IMR-90 (cell line): ENCODE results near the gene EDIL3. TPM values are rescaled to one million over a fixed set of nuclear protein-coding genes. Genes with fewer than 3 reads are reported as not detected.

Experiments used
- ATAC-seq: fragments of 200-7000 bp; cut with Tn5 transposase; 2 replicates; pipeline ENCODE4 v1.9.1; 2020; ENCODE audit warnings: low read depth, mild to moderate bottlenecking, moderate library complexity
- BruUV-seq: library from RNA; stranded (reverse); fragments of 400-500 nt; replicated peaks from 2 replicates; lab custom pipeline; 2021; lab: Mats Ljungman, UMichigan
- CTCF ChIA-PET: fragments of 300-600 bp; formaldehyde crosslinking; extraction: SDS; loops from one replicate; lab custom pipeline; 2021; ENCODE audit warnings: antibody characterized with exemption; lab: Yijun Ruan, JAX
- POLR2A ChIA-PET: fragments of 300-600 bp; sonication (Branson Sonifier 250); formaldehyde crosslinking; loops from one replicate; lab custom pipeline; 2022; ENCODE audit warnings: antibody characterized with exemption; ENCODE audit not compliant: unreplicated experiment; lab: Charles Lee
- DNase-seq: peaks from one replicate; pipeline ENCODE4 v3.0.0; 2013
- H2AFZ ChIP-seq: replicated peaks from 2 replicates; pipeline ENCODE3; 2013; ENCODE audit warnings: low read length, mild to moderate bottlenecking; ENCODE audit not compliant: poor library complexity
- H2AK5ac ChIP-seq: 2 replicates; pipeline ENCODE4 v1.6.1; 2013; ENCODE audit warnings: low read depth, low read length, inconsistent platforms
- H2AK9ac ChIP-seq: replicated peaks from 2 replicates; pipeline ENCODE3; 2013; ENCODE audit warnings: mild to moderate bottlenecking, low read depth, low read length, moderate library complexity; ENCODE audit not compliant: poor library complexity
- H2BK120ac ChIP-seq: 2 replicates; pipeline ENCODE4 v1.6.1; 2013; ENCODE audit warnings: low read depth, low read length, inconsistent platforms
- H2BK15ac ChIP-seq: 3 replicates; pipeline ENCODE4 v1.6.1; 2013; ENCODE audit warnings: low read depth, low read length, inconsistent platforms
- H2BK20ac ChIP-seq: 2 replicates; pipeline ENCODE4 v1.6.1; 2013; ENCODE audit warnings: low read depth, mild to moderate bottlenecking, inconsistent platforms, low read length, moderate library complexity
- H2BK5ac ChIP-seq: 2 replicates; pipeline ENCODE4 v1.6.1; 2013; ENCODE audit warnings: mild to moderate bottlenecking, low read depth, low read length, inconsistent platforms; ENCODE audit not compliant: poor library complexity, severe bottlenecking
- H3K14ac ChIP-seq: replicated peaks from 2 replicates; pipeline ENCODE4 v1.6.1; 2013; ENCODE audit warnings: low read depth, low read length, inconsistent platforms
- H3K18ac ChIP-seq: 2 replicates; pipeline ENCODE4 v1.6.1; 2013; ENCODE audit warnings: low read depth, low read length, control low read depth
- H3K23ac ChIP-seq: 2 replicates; pipeline ENCODE4 v1.6.1; 2013; ENCODE audit warnings: low read depth, low read length, inconsistent platforms
- H3K27ac ChIP-seq: 2 replicates; pipeline ENCODE4 v1.5.1; 2013; ENCODE audit warnings: mild to moderate bottlenecking, control low read depth, low read length; ENCODE audit not compliant: insufficient read depth
- H3K27me3 ChIP-seq: 2 replicates; pipeline ENCODE4 v1.6.1; 2013; ENCODE audit warnings: low read length; ENCODE audit not compliant: control insufficient read depth, insufficient read depth
- H3K36me3 ChIP-seq: 2 replicates; pipeline ENCODE4 v1.6.1; 2013; ENCODE audit warnings: low read length, mixed read lengths; ENCODE audit not compliant: control insufficient read depth, insufficient read depth
- H3K4ac ChIP-seq: 2 replicates; pipeline ENCODE4 v1.6.1; 2013; ENCODE audit warnings: low read depth, low read length, inconsistent platforms
- H3K4me1 ChIP-seq: 2 replicates; pipeline ENCODE4 v1.6.1; 2013; ENCODE audit warnings: low read length, mixed read lengths; ENCODE audit not compliant: control insufficient read depth, insufficient read depth
- H3K4me2 ChIP-seq: 2 replicates; pipeline ENCODE4 v1.6.1; 2013; ENCODE audit warnings: low read depth, mild to moderate bottlenecking, control low read depth, low read length, moderate library complexity
- H3K4me3 ChIP-seq: 2 replicates; pipeline ENCODE4 v1.5.1; 2013; ENCODE audit warnings: low read depth, mild to moderate bottlenecking, control low read depth, low read length, moderate library complexity; ENCODE audit not compliant: insufficient read depth
- H3K56ac ChIP-seq: 2 replicates; pipeline ENCODE4 v1.6.1; 2013; ENCODE audit warnings: low read length, inconsistent platforms; ENCODE audit not compliant: insufficient read depth; ENCODE audit errors: extremely low read depth
- H3K79me1 ChIP-seq, 2 experiments: 2 replicates each; pipeline ENCODE4 v1.6.1; 2013; ENCODE audit warnings: low read length in 2 of 2, inconsistent platforms in 1 of 2, low read depth in 1 of 2
- H3K9ac ChIP-seq: 2 replicates; pipeline ENCODE4 v1.6.1; 2013; ENCODE audit warnings: low read depth, low read length, control low read depth
- H3K9me1 ChIP-seq: 2 replicates; pipeline ENCODE4 v1.6.1; 2013; ENCODE audit warnings: low read length, inconsistent platforms; ENCODE audit not compliant: insufficient read depth
- H3K9me3 ChIP-seq: 2 replicates; pipeline ENCODE4 v1.6.1; 2013; ENCODE audit warnings: low read length; ENCODE audit not compliant: control insufficient read depth, insufficient read depth
- H4K20me1 ChIP-seq: 2 replicates; pipeline ENCODE4 v1.6.1; 2013; ENCODE audit warnings: low read length, inconsistent platforms; ENCODE audit not compliant: insufficient read depth
- H4K5ac ChIP-seq: 2 replicates; pipeline ENCODE4 v1.6.1; 2013; ENCODE audit warnings: mild to moderate bottlenecking, low read depth, low read length, control low read depth
- H4K8ac ChIP-seq, 2 experiments: 2 replicates each; pipeline ENCODE4 v1.6.1; 2013; ENCODE audit warnings: low read depth in 2 of 2, low read length in 2 of 2, control low read depth in 1 of 2, inconsistent platforms in 1 of 2
- H4K91ac ChIP-seq: 2 replicates; pipeline ENCODE4 v1.6.1; 2013; ENCODE audit warnings: low read depth, low read length, inconsistent platforms; ENCODE audit not compliant: insufficient read depth
- CEBPB ChIP-seq: IDR thresholded peaks from 2 replicates; pipeline ENCODE4 v1.6.1; 2012; ENCODE audit warnings: low read depth, low read length, improper control_type of control experiment
- CHD1 ChIP-seq: IDR thresholded peaks from 2 replicates; pipeline ENCODE4 v1.6.1; 2012; ENCODE audit warnings: low read depth, low read length, improper control_type of control experiment
- CTCF ChIP-seq: conservative IDR thresholded peaks from 2 replicates; pipeline ENCODE4 v1.5.1; 2012; ENCODE audit warnings: mild to moderate bottlenecking, low read depth, low read length, improper control_type of control experiment
- FOS ChIP-seq: fragments of 150-350 bp; IDR thresholded peaks from 2 replicates; pipeline ENCODE4 v1.6.1; 2016; ENCODE audit warnings: low read depth, low read length
- MAFK ChIP-seq: IDR thresholded peaks from 2 replicates; pipeline ENCODE4 v1.6.1; 2012; ENCODE audit warnings: low read depth, low read length, improper control_type of control experiment
- MAZ ChIP-seq: IDR thresholded peaks from 2 replicates; pipeline ENCODE4 v1.6.1; 2012; ENCODE audit warnings: low read depth, mild to moderate bottlenecking, low read length, improper control_type of control experiment, moderate library complexity, borderline replicate concordance
- MXI1 ChIP-seq: IDR thresholded peaks from 2 replicates; pipeline ENCODE4 v1.6.1; 2012; ENCODE audit warnings: low read depth, mild to moderate bottlenecking, low read length, moderate library complexity, borderline replicate concordance
- NFE2L2 ChIP-seq: fragments of 150-350 bp; IDR thresholded peaks from 2 replicates; pipeline ENCODE4 v1.6.1; 2016; ENCODE audit warnings: low read depth, mild to moderate bottlenecking, low read length
- POLR2A ChIP-seq: IDR thresholded peaks from 2 replicates; pipeline ENCODE4 v1.6.1; 2012; ENCODE audit warnings: mild to moderate bottlenecking, low read depth, low read length
- RAD21 ChIP-seq: IDR thresholded peaks from 2 replicates; pipeline ENCODE4 v1.6.1; 2012; ENCODE audit warnings: low read length, improper control_type of control experiment
- RCOR1 ChIP-seq: IDR thresholded peaks from 2 replicates; pipeline ENCODE4 v1.6.1; 2012; ENCODE audit warnings: mild to moderate bottlenecking, low read length, improper control_type of control experiment; ENCODE audit not compliant: insufficient replicate concordance
- RFX5 ChIP-seq: IDR thresholded peaks from 2 replicates; pipeline ENCODE4 v1.8.0; 2012; ENCODE audit warnings: low read depth, mild to moderate bottlenecking, low read length, moderate library complexity
- SMC3 ChIP-seq: fragments of 150-350 bp; IDR thresholded peaks from 2 replicates; pipeline ENCODE4 v1.6.1; 2016; ENCODE audit warnings: low read depth, mild to moderate bottlenecking, antibody characterized with exemption, low read length, moderate library complexity
- USF2 ChIP-seq: fragments of 150-350 bp; IDR thresholded peaks from 2 replicates; pipeline ENCODE4 v1.6.1; 2017; ENCODE audit warnings: mild to moderate bottlenecking, antibody characterized with exemption, low read length, low read depth
- dilution Hi-C: fragments of 300-500 bp; cut with HindIII; formaldehyde crosslinking; loops from one replicate; pipeline ENCODE4 v1.14.3; 2018; ENCODE audit warnings: low sequenced_read_pairs; ENCODE audit not compliant: unreplicated experiment
- in situ Hi-C: fragments of 300-500 bp; cut with MboI; formaldehyde crosslinking; loops from 3 replicates; pipeline ENCODE4 v1.14.3; 2019; ENCODE audit warnings: low sequenced_read_pairs, inconsistent platforms, mixed read lengths
- intact Hi-C: fragments of 100-400 bp; cut with micrococcal nuclease; formaldehyde crosslinking; loops from 2 replicates; pipeline ENCODE4 v1.10.0; 2022
- polyA plus RNA-seq, 3 experiments: library from polyadenylated mRNA; depleted of rRNA; stranded (reverse); fragments of >200 nt; gene quantifications; 2 replicates each; pipeline ENCODE4 v1.2.3, GENCODE V29; 2012; ENCODE audit warnings: low replicate concordance in 1 of 3
- total RNA-seq: library from RNA; depleted of rRNA; stranded (reverse); fragments of >200 nt; gene quantifications from 2 replicates; pipeline ENCODE4 v1.2.3, GENCODE V29; 2012
- TF ChIP-seq, protein P1 (sequence below): fragments of 150-350 bp; IDR thresholded peaks from 2 replicates; pipeline ENCODE4 v1.6.1; 2016; ENCODE audit warnings: low read depth, mild to moderate bottlenecking, low read length, moderate library complexity, borderline replicate concordance

The EDIL3 gene
- total and polyA plus RNA-seq, 2 of the 4 experiments (the other 2 are of a cell fraction), result 55.5 to 82.8 TPM

DNA sequence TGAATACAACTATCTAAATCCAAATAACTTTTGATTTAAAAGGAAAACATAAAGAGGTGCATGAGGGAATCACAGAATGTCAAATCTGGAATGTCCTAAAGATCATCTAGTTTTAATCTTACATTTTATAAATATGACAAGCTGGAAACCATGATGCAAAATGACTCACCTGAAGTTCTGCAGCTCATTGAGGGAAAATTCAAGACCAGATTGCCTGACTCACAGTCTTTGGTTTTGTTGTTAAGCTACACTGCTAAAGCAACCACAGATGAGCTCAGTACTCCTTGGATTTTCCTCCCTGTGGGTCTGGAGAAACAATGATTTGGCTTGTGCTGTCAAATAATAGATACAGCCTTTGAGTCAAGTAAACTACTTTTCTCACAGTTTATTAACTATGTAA is 19.1 kb upstream of the EDIL3 start:
- Histone ChIP-seq H4K20me1 (no peaks in the 10 kb centered on the region), H3K4me1 (no peaks in the 10 kb centered on the region; the same call in 1 of the 2 replicates), H2BK120ac (no peak overlapping the region), H4K5ac (no peak overlapping the region), H3K18ac (no peak overlapping the region), H3K27ac (no peak overlapping the region), H2BK15ac (no peak overlapping the region), H2BK20ac (no peak overlapping the region), H3K23ac (no peak overlapping the region), H3K4ac (no peak overlapping the region), H3K27me3 (no peaks in the 10 kb centered on the region), H3K9me1 (no peaks in the 10 kb centered on the region; the same call in 1 of the 2 replicates), H4K91ac (no peak overlapping the region), H3K14ac (no peak overlapping the region), H3K9ac (no peak overlapping the region), H3K36me3 (no peaks in the 10 kb centered on the region), H4K8ac (no peak overlapping the region), H3K4me2 (no peak overlapping the region), H2BK5ac (no peak overlapping the region), H3K4me3 (no peak overlapping the region), H2AK5ac (no peak overlapping the region), H2AFZ (no peak overlapping the region), H3K9me3 (no peaks in the 10 kb centered on the region), H3K79me1 (no peaks in the 10 kb centered on the region), H3K56ac (no peak overlapping the region), H2AK9ac (no peak overlapping the region)
- ChIA-PET CTCF (interaction anchor here (0.6 to 1.3 kb wide), 2 partner anchors 48 to 105 kb away, joined by 3 to 5 read pairs; no protein-coding TSS in a partner anchor), POLR2A (no interaction called here)
- in situ Hi-C loops, result no loop called here
- ATAC-seq (peak; percentile 83), DNase-seq (peak; percentile 97)
- TF ChIP-seq CHD1 (no peak), RFX5 (no peak), RAD21 (no peak), USF2 (no peak), SMC3 (no peak), MAZ (no peak), MAFK (peak; percentile 7; the same call in 1 of the 2 replicates), NFE2L2 (0 out of 2 replicates have a peak, but pooled peaks have one; percentile 23), RCOR1 (no peak), FOS (peak; percentile 89), MXI1 (no peak), CTCF (no peak), POLR2A (no peak), CEBPB (no peak)
- TF ChIP-seq, protein P1, sequence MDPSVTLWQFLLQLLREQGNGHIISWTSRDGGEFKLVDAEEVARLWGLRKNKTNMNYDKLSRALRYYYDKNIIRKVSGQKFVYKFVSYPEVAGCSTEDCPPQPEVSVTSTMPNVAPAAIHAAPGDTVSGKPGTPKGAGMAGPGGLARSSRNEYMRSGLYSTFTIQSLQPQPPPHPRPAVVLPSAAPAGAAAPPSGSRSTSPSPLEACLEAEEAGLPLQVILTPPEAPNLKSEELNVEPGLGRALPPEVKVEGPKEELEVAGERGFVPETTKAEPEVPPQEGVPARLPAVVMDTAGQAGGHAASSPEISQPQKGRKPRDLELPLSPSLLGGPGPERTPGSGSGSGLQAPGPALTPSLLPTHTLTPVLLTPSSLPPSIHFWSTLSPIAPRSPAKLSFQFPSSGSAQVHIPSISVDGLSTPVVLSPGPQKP, result no peak
- intact Hi-C loops, result no loop called here
- BruUV-seq, result no TSS peak
- dilution Hi-C loops, result no loop called here
